K562 (cell line): ENCODE results near the gene RBFOX2. TPM values are rescaled to one million over a fixed set of nuclear protein-coding genes. Genes with fewer than 3 reads are reported as not detected.

Source experiments
- ATAC-seq: fragments of 200-7000 bp; cut with Tn5 transposase; 3 replicates; pipeline ENCODE4 v1.9.1; 2020; ENCODE audit warnings: moderate library complexity
- BruUV-seq: library from RNA; stranded (reverse); fragments of 400-500 nt; replicated peaks from 2 replicates; lab custom pipeline; 2021; lab: Mats Ljungman, UMichigan
- CTCF ChIA-PET: fragments of 300-600 bp; formaldehyde crosslinking; extraction: SDS; loops from one replicate; lab custom pipeline; 2021; ENCODE audit warnings: low intra/inter-chr PET ratio; lab: Yijun Ruan, JAX
- POLR2A ChIA-PET: fragments of 300-600, 350-650 bp; sonication (Branson Sonifier 250); formaldehyde crosslinking; extraction: SDS; loops from one replicate; lab custom pipeline; 2021; ENCODE audit warnings: antibody characterized with exemption, inconsistent platforms; lab: Yijun Ruan, JAX
- DNase-seq, 4 experiments: peaks; one replicate each; pipeline versions ENCODE4 v3.0.0 to v3.0.0-alpha.2; 2011 to 2018; ENCODE audit warnings: low spot score in 3 of 4, mixed read lengths in 3 of 4; ENCODE audit errors: extremely low read depth in 1 of 4
- FAIRE-seq: peaks from 2 replicates; lab custom pipeline; 2011; peaks lifted over from hg19 to GRCh38; lab: Jason Lieb, UNC
- H2AFZ ChIP-seq: 2 replicates; pipeline ENCODE4 v1.6.0; 2011; ENCODE audit warnings: low read depth, low read length, control low read depth, inconsistent platforms
- H3K27ac ChIP-seq: fragments of 200-600 bp; 3 replicates; pipeline ENCODE4 v1.8.0; 2011; ENCODE audit warnings: low read depth, mild to moderate bottlenecking, control low read depth, inconsistent platforms, low read length, moderate library complexity, mixed read lengths; ENCODE audit errors: extremely low read depth
- H3K27me3 ChIP-seq, 2 experiments: fragments of 300-600 bp in 1 of 2; 2 replicates in 1 of 2; 3 replicates in 1 of 2; pipeline versions ENCODE4 v1.6.0 to v1.8.0; 2011; ENCODE audit warnings: inconsistent platforms in 2 of 2, low read length in 2 of 2, mild to moderate bottlenecking in 1 of 2, mixed read lengths in 1 of 2, moderate library complexity in 1 of 2; ENCODE audit not compliant: control insufficient read depth in 2 of 2, insufficient read depth in 2 of 2
- H3K36me3 ChIP-seq: fragments of 300-600 bp; 3 replicates; pipeline ENCODE4 v1.8.0; 2011; ENCODE audit warnings: mild to moderate bottlenecking, low read length, inconsistent platforms; ENCODE audit not compliant: control insufficient read depth, insufficient read depth
- H3K4me1 ChIP-seq, 2 experiments: fragments of 200-600 bp in 1 of 2; replicated peaks in 1 of 2; 2 replicates in 1 of 2; 3 replicates in 1 of 2; pipeline versions ENCODE4 v1.5.1 to v1.8.0; 2011; ENCODE audit warnings: inconsistent platforms in 2 of 2, low read length in 2 of 2, mild to moderate bottlenecking in 1 of 2, mixed read lengths in 1 of 2, moderate library complexity in 1 of 2; ENCODE audit not compliant: control insufficient read depth in 2 of 2, insufficient read depth in 2 of 2
- H3K4me2 ChIP-seq: 2 replicates; pipeline ENCODE4 v1.6.1; 2011; ENCODE audit warnings: low read length, control low read depth, inconsistent platforms, mixed read lengths; ENCODE audit not compliant: insufficient read depth
- H3K4me3 ChIP-seq: fragments of 200-600 bp; sonication (generic), shearing (Covaris generic); 2 replicates; pipeline ENCODE4 v1.5.1; 2016; ENCODE audit warnings: control low read depth, inconsistent platforms
- H3K79me2 ChIP-seq: fragments of 200-600 bp; 3 replicates; pipeline ENCODE4 v1.8.0; 2011; ENCODE audit warnings: low read length, inconsistent platforms; ENCODE audit not compliant: control insufficient read depth, insufficient read depth
- H3K9ac ChIP-seq, 2 experiments: 2 replicates each; pipeline versions ENCODE4 v1.6.0 to v1.6.1; 2011; ENCODE audit warnings: low read depth in 2 of 2, low read length in 2 of 2, control low read depth in 1 of 2, inconsistent platforms in 1 of 2, mild to moderate bottlenecking in 1 of 2, mixed read lengths in 1 of 2; ENCODE audit not compliant: insufficient read depth in 1 of 2
- H3K9me1 ChIP-seq: one replicate; pipeline ENCODE4 v1.6.0; 2011; ENCODE audit warnings: inconsistent platforms, mild to moderate bottlenecking, low read length, moderate library complexity; ENCODE audit not compliant: control insufficient read depth, insufficient read depth
- H3K9me3 ChIP-seq: replicated peaks from 2 replicates; pipeline ENCODE4 v1.5.1; 2011; ENCODE audit warnings: low read depth, low read length, inconsistent platforms; ENCODE audit not compliant: control insufficient read depth, insufficient read depth
- H4K20me1 ChIP-seq: replicated peaks from 2 replicates; pipeline ENCODE4 v1.6.1; 2011; ENCODE audit warnings: low read length, inconsistent platforms, mixed read lengths; ENCODE audit not compliant: control insufficient read depth, insufficient read depth
- ARID1B ChIP-seq: fragments of 450-650 bp; IDR thresholded peaks from 2 replicates; pipeline ENCODE4 v1.6.1; 2016; ENCODE audit warnings: antibody characterized with exemption, mild to moderate bottlenecking, inconsistent platforms
- BRD4 ChIP-seq: fragments of 200-600 bp; sonication (generic); IDR thresholded peaks from 2 replicates; pipeline ENCODE4 v1.6.1; 2017; ENCODE audit warnings: inconsistent platforms
- CC2D1A ChIP-seq: fragments of 450-650 bp; IDR thresholded peaks from 2 replicates; pipeline ENCODE4 v1.6.1; 2017; ENCODE audit warnings: mild to moderate bottlenecking
- CTBP1 ChIP-seq: fragments of 450-650 bp; IDR thresholded peaks from 2 replicates; pipeline ENCODE4 v1.6.1; 2016; ENCODE audit warnings: borderline replicate concordance
- DPF2 ChIP-seq: fragments of 450-650 bp; IDR thresholded peaks from 2 replicates; pipeline ENCODE4 v1.6.1; 2016
- EHMT2 ChIP-seq: fragments of 450-650 bp; IDR thresholded peaks from 2 replicates; pipeline ENCODE4 v1.6.1; 2018; ENCODE audit warnings: antibody characterized with exemption
- ELF4 ChIP-seq: fragments of 450-650 bp; formaldehyde crosslinking; IDR thresholded peaks from 2 replicates; pipeline ENCODE4 v1.4.0; 2022; ENCODE audit warnings: missing genetic modification characterization
- FOXA3 ChIP-seq, 2 experiments: fragments of 450-650 bp in 1 of 2; sonication (generic) in 1 of 2; formaldehyde crosslinking; IDR thresholded peaks in 1 of 2; conservative IDR thresholded peaks in 1 of 2; 2 replicates each; pipeline versions ENCODE4 v1.4.0 to v1.8.0; 2020 to 2022; ENCODE audit warnings: mild to moderate bottlenecking in 2 of 2, missing genetic modification reagents in 1 of 2
- GABPA ChIP-seq: fragments of 200-800 bp; sonication (Bioruptor generic); conservative IDR thresholded peaks from 2 replicates; pipeline ENCODE4 v1.6.1; 2016; ENCODE audit warnings: low read depth, missing genetic modification characterization, missing compliant biosample characterization
- HDAC1 ChIP-seq, 2 experiments: fragments of 450-650 bp; IDR thresholded peaks; 2 replicates each; pipeline ENCODE4 v1.6.1; 2016 to 2017; ENCODE audit warnings: inconsistent platforms in 1 of 2, mild to moderate bottlenecking in 1 of 2, moderate library complexity in 1 of 2
- HDAC8 ChIP-seq: fragments of 450-650 bp; IDR thresholded peaks from 2 replicates; pipeline ENCODE4 v1.6.1; 2016; ENCODE audit warnings: mild to moderate bottlenecking, missing genetic modification characterization, moderate library complexity, missing compliant biosample characterization
- KDM1A ChIP-seq, 2 experiments: fragments of 450-650 bp; IDR thresholded peaks; 2 replicates each; pipeline ENCODE4 v1.6.1; 2016; ENCODE audit warnings: mild to moderate bottlenecking in 2 of 2
- MTA1 ChIP-seq: fragments of 450-650 bp; IDR thresholded peaks from 2 replicates; pipeline ENCODE4 v1.6.1; 2017; ENCODE audit warnings: borderline replicate concordance
- RFX7 ChIP-seq: fragments of 250-450 bp; sonication (Bioruptor Pico); IDR thresholded peaks from 2 replicates; pipeline ENCODE4 v1.5.1; 2021; ENCODE audit warnings: mild to moderate bottlenecking
- SMARCA4 ChIP-seq: fragments of 450-650 bp; IDR thresholded peaks from 2 replicates; pipeline ENCODE4 v1.6.1; 2016
- SMARCE1 ChIP-seq: fragments of 450-650 bp; IDR thresholded peaks from 2 replicates; pipeline ENCODE4 v1.7.1; 2016; ENCODE audit warnings: mild to moderate bottlenecking
- SOX6 ChIP-seq: fragments of 450-650 bp; IDR thresholded peaks from 2 replicates; pipeline ENCODE4 v1.6.1; 2014; ENCODE audit warnings: mild to moderate bottlenecking
- SPI1 ChIP-seq: IDR thresholded peaks from 2 replicates; pipeline ENCODE4 v1.6.1; 2011; ENCODE audit warnings: low read depth, low read length, control low read depth, borderline replicate concordance
- TFAM ChIP-seq: fragments of 250-450 bp; sonication (Bioruptor Pico); conservative IDR thresholded peaks from 2 replicates; pipeline ENCODE4 v1.5.0; 2021; ENCODE audit warnings: mild to moderate bottlenecking, moderate library complexity
- YY1 ChIP-seq, 3 experiments: IDR thresholded peaks; 2 replicates each; pipeline ENCODE4 v1.6.1; 2011; ENCODE audit warnings: low read length in 2 of 3, mild to moderate bottlenecking in 2 of 3, moderate library complexity in 2 of 3, borderline replicate concordance in 1 of 3, control low read depth in 1 of 3, low read depth in 1 of 3; ENCODE audit not compliant: insufficient read depth in 3 of 3, insufficient replicate concordance in 2 of 3, control insufficient read depth in 1 of 3, insufficient read length in 1 of 3; ENCODE audit errors: extremely low read depth in 1 of 3
- ZBTB7A ChIP-seq: IDR thresholded peaks from 2 replicates; pipeline ENCODE4 v1.6.1; 2011; ENCODE audit warnings: low read depth, mild to moderate bottlenecking, low read length, moderate library complexity, borderline replicate concordance; ENCODE audit not compliant: control insufficient read depth
- ZEB2 ChIP-seq: fragments of 450-650 bp; IDR thresholded peaks from 2 replicates; pipeline ENCODE4 v1.6.1; 2016
- ZNF696 ChIP-seq: fragments of 250-450 bp; sonication (Bioruptor Pico); conservative IDR thresholded peaks from 2 replicates; pipeline ENCODE4 v1.4.0; 2020; ENCODE audit warnings: mild to moderate bottlenecking, moderate library complexity
- WGBS: fragments of 100-300 bp; shearing (Covaris generic); methylation state at CpG from one replicate; pipeline ENCODE4 v1.1.6; 2016; ENCODE audit warnings: low coverage, mixed read lengths; ENCODE audit not compliant: insufficient coverage; ENCODE audit errors: missing lambda C conversion rate; 5-methylcytosine and 5-hydroxymethylcytosine counted together
- in situ Hi-C: fragments of 300-500 bp; cut with MboI; formaldehyde crosslinking; loops from 4 replicates; pipeline ENCODE4 v1.15.0; 2018; ENCODE audit warnings: inconsistent platforms, mixed read lengths
- intact Hi-C: fragments of 100-400 bp; cut with micrococcal nuclease; formaldehyde crosslinking; loops from 2 replicates; pipeline ENCODE4 v1.14.2; 2022
- polyA plus RNA-seq, 8 experiments: library from polyadenylated mRNA; depleted of rRNA in 4 of 8; stranded (reverse) in 5 of 8; unstranded in 3 of 8; fragments of >200 nt; fragmentation: Nextera tagmentation in 2 of 8; fragmentation: Illumina TruSeq in 1 of 8; extraction: Ambion mirVana in 2 of 8; extraction: Trizol in 1 of 8; gene quantifications; 2 replicates each; pipeline versions ENCODE4 v1.2.1 to v1.2.3, GENCODE V29; 2011 to 2014; ENCODE audit warnings: inconsistent platforms in 1 of 8, missing spikeins in 1 of 8
- total RNA-seq, 7 experiments: library from RNA; depleted of rRNA in 6 of 7; stranded (reverse); fragments of >200 nt in 6 of 7; fragmentation: Illumina TruSeq in 2 of 7; extraction: Trizol in 2 of 7; gene quantifications; 2 replicates each; pipeline versions ENCODE4 v1.2.1 to v1.2.3, GENCODE V29; 2011 to 2021; ENCODE audit warnings: low replicate concordance in 1 of 7

The RBFOX2 gene
- total and polyA plus RNA-seq, 9 of the 15 experiments (the other 6 are each of a cell fraction or from before 2014, with no cell fraction given): 5.8 to 24.8 (median 14.2) TPM

GRCh38 chr22:35903571-35904335 lies 124.9 kb downstream of the RBFOX2 start:
- H3K4me1 ChIP-seq: peaks cover 0 to 13% of the 10 kb centered on the region in 2 experiments; a peak in 3 of 5 replicates
- no peaks in the 10 kb centered on the region for H3K9me3 ChIP-seq
- ATAC-seq (no peak), DNase-seq (no peak), FAIRE-seq (peak; percentile 56)
- intact Hi-C loops: no loop called here
- H2AFZ ChIP-seq: no peak overlapping the region
- no peak overlapping the region for H3K4me3 ChIP-seq
- H3K27me3 ChIP-seq: no peaks in the 10 kb centered on the region
- BruUV-seq: no TSS peak
- H3K9me1 ChIP-seq: no peaks in the 10 kb centered on the region
- CTCF ChIA-PET: no interaction called here
- no peaks in the 10 kb centered on the region for H3K36me3 ChIP-seq
- H3K9ac ChIP-seq: no peak overlapping the region
- no peak overlapping the region; the same call in 1 of the 2 replicates for H3K4me2 ChIP-seq
- POLR2A ChIA-PET: no interaction called here
- WGBS: 0% methylated on average over 3 of the region's 3 CpGs
- no peaks in the 10 kb centered on the region; the same call in 1 of the 3 replicates for H3K79me2 ChIP-seq
- H3K27ac ChIP-seq: no peak overlapping the region
- no peak for TF ChIP-seq TFAM (CRISPR knock-in tag)
- TF ChIP-seq SMARCE1: peak; percentile 66; the same call in 1 of the 2 replicates
- 0 out of 2 replicates have a peak, but pooled peaks have one; percentile 57 for TF ChIP-seq SMARCA4
- peak; percentile 42; the same call in 1 of the 2 replicates for TF ChIP-seq DPF2
- TF ChIP-seq ZEB2: peak; percentile 46; the same call in 1 of the 2 replicates
- peak; percentile 45; the same call in 1 of the 2 replicates for TF ChIP-seq EHMT2
- TF ChIP-seq CTBP1: peak; percentile 71
- TF ChIP-seq HDAC8: no peak
- TF ChIP-seq KDM1A (IDR thresholded peaks at IDR 0.05): peak; percentile 23 to 29; a peak in 1 of 4 replicates
- no peak for TF ChIP-seq YY1 (IDR thresholded peaks at IDR 0.05; ENCODE audit: borderline replicate concordance in 1 of 3, control insufficient read depth in 1 of 3, extremely low read depth in 1 of 3, insufficient read depth in 3 of 3, insufficient read length in 1 of 3, insufficient replicate concordance in 2 of 3, low read depth in 1 of 3, low read length in 2 of 3)
- peak; percentile 43 for TF ChIP-seq ARID1B
- TF ChIP-seq RFX7 (CRISPR knock-in tag): no peak
- no peak for TF ChIP-seq ZBTB7A
- TF ChIP-seq GABPA (tag): no peak
- peak; percentile 28; the same call in 1 of the 2 replicates for TF ChIP-seq CC2D1A
- TF ChIP-seq SPI1: peak; percentile 67; the same call in 1 of the 2 replicates
- peak in 1 of 2 experiments; percentile 32; a peak in 1 of 4 replicates for TF ChIP-seq FOXA3 (CRISPR knock-in tag; conservative IDR thresholded peaks at IDR 0.05 in 1 of 2, IDR thresholded peaks at IDR 0.05 in 1 of 2)
- peak; percentile 61; the same call in 1 of the 2 replicates for TF ChIP-seq MTA1
- TF ChIP-seq BRD4: no peak
- TF ChIP-seq HDAC1 (IDR thresholded peaks at IDR 0.05): peak in 1 of 2 experiments; percentile 50; a peak in 1 of 4 replicates
- TF ChIP-seq ZNF696 (CRISPR knock-in tag): no peak
- TF ChIP-seq SOX6: peak; percentile 64; the same call in 1 of the 2 replicates
- 0 out of 2 replicates have a peak, but pooled peaks have one; percentile 12 for TF ChIP-seq ELF4
- peaks cover 5% of the 10 kb centered on the region; the same call in 1 of the 2 replicates for H4K20me1 ChIP-seq
- in situ Hi-C loops: no loop called here
